MCF 10A (cell line): ENCODE data around the gene IAPP. TPM values are rescaled to one million over a fixed set of nuclear protein-coding genes. Genes with fewer than 3 reads are reported as not detected.
"Not testable (repeated sequence)": the region's sequence is repeated elsewhere in the genome, so short reads cannot be mapped to it uniquely, and the experiment has no call there.

Source experiments
- BruUV-seq: library from RNA; stranded (reverse); fragments of 400-500 nt; replicated peaks from 2 replicates; lab custom pipeline; 2021; lab: Mats Ljungman, UMichigan
- CTCF ChIA-PET: fragments of 300-600 bp; sonication (Branson Sonifier 250); formaldehyde crosslinking; extraction: SDS; loops from one replicate; lab custom pipeline; 2021; ENCODE audit warnings: antibody characterized with exemption, inconsistent platforms; lab: Yijun Ruan, JAX
- POLR2A ChIA-PET: fragments of 300-600, 350-650 bp; sonication (Branson Sonifier 250); formaldehyde crosslinking; extraction: SDS; loops from one replicate; lab custom pipeline; 2020; ENCODE audit warnings: antibody characterized with exemption, inconsistent platforms; lab: Yijun Ruan, JAX
- DNase-seq: peaks from one replicate; pipeline ENCODE4 v3.0.0-alpha.2; 2018; ENCODE audit not compliant: unreplicated experiment
- H3K27ac Mint-ChIP-seq: one replicate; pipeline ENCODE4 v1.8.0; 2022; ENCODE audit warnings: mild to moderate bottlenecking, low read depth, mixed read lengths; ENCODE audit not compliant: unreplicated experiment
- H3K27me3 Mint-ChIP-seq: one replicate; pipeline ENCODE4 v1.8.0; 2022; ENCODE audit warnings: mixed read lengths; ENCODE audit not compliant: insufficient read depth, unreplicated experiment
- H3K36me3 Mint-ChIP-seq: one replicate; pipeline ENCODE4 v1.8.0; 2022; ENCODE audit warnings: mild to moderate bottlenecking, moderate library complexity, mixed read lengths; ENCODE audit not compliant: insufficient read depth, unreplicated experiment
- H3K4me1 Mint-ChIP-seq: one replicate; pipeline ENCODE4 v1.8.0; 2022; ENCODE audit warnings: mixed read lengths; ENCODE audit not compliant: insufficient read depth, unreplicated experiment
- H3K4me3 Mint-ChIP-seq: one replicate; pipeline ENCODE4 v1.8.0; 2022; ENCODE audit warnings: mild to moderate bottlenecking, moderate library complexity, mixed read lengths; ENCODE audit not compliant: unreplicated experiment
- H3K9me3 Mint-ChIP-seq: one replicate; pipeline ENCODE4 v1.8.0; 2022; ENCODE audit warnings: mixed read lengths; ENCODE audit not compliant: unreplicated experiment
- intact Hi-C: fragments of 100-400 bp; cut with micrococcal nuclease; formaldehyde crosslinking; loops from 2 replicates; pipeline ENCODE4 v1.14.1; 2022
- total RNA-seq: library from RNA; stranded (reverse); gene quantifications from 2 replicates; pipeline ENCODE4 v1.2.3, GENCODE V29; 2022
- TF ChIP-seq, protein P1 (sequence below): fragments of 200-600 bp; IDR thresholded peaks from one replicate; pipeline ENCODE4 v1.8.0; 2022; ENCODE audit warnings: antibody characterized with exemption, mild to moderate bottlenecking; ENCODE audit not compliant: unreplicated experiment

IAPP gene
- total RNA-seq, 1 experiment from 2014 or later = not detected

DNA sequence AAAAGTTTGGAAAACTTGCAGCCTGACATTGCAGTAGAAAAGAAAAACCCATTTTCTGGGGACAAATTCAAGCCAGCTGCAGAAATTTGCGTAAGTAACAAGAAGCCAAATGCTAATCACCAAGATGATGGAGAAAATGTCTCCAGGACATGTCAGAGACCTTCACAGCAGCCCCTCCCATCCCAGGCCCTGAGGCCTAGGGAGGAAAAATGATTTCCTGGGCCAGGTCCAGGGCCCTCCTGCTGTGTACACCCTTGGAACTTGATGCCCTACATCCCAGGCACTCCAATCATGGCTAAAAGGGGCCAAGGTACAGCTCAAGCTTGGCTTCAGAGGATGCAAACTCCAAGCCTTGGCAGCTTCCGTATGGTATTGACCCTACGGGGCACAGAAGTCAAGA is 14.5 kb downstream of the IAPP start:
- intact Hi-C loops = no loop called here
- H3K27me3 Mint-ChIP-seq = peaks cover 64% of the 10 kb centered on the region
- H3K4me1 Mint-ChIP-seq = no peaks in the 10 kb centered on the region
- no peak for DNase-seq
- H3K4me3 Mint-ChIP-seq = no peak overlapping the region
- TF ChIP-seq, protein P1, sequence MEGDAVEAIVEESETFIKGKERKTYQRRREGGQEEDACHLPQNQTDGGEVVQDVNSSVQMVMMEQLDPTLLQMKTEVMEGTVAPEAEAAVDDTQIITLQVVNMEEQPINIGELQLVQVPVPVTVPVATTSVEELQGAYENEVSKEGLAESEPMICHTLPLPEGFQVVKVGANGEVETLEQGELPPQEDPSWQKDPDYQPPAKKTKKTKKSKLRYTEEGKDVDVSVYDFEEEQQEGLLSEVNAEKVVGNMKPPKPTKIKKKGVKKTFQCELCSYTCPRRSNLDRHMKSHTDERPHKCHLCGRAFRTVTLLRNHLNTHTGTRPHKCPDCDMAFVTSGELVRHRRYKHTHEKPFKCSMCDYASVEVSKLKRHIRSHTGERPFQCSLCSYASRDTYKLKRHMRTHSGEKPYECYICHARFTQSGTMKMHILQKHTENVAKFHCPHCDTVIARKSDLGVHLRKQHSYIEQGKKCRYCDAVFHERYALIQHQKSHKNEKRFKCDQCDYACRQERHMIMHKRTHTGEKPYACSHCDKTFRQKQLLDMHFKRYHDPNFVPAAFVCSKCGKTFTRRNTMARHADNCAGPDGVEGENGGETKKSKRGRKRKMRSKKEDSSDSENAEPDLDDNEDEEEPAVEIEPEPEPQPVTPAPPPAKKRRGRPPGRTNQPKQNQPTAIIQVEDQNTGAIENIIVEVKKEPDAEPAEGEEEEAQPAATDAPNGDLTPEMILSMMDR = no peak
- H3K9me3 Mint-ChIP-seq = no peaks in the 10 kb centered on the region
- no peak overlapping the region for H3K27ac Mint-ChIP-seq
- no TSS peak for BruUV-seq
- H3K36me3 Mint-ChIP-seq = no peaks in the 10 kb centered on the region
- CTCF ChIA-PET = interaction anchor here (0.6 kb wide), 1 partner anchor 581 kb away, joined by 3 read pairs; no protein-coding TSS in a partner anchor
- POLR2A ChIA-PET = interaction anchor here (0.6 kb wide), 1 partner anchor 20 kb away, joined by 3 read pairs; no protein-coding TSS in a partner anchor

DNA sequence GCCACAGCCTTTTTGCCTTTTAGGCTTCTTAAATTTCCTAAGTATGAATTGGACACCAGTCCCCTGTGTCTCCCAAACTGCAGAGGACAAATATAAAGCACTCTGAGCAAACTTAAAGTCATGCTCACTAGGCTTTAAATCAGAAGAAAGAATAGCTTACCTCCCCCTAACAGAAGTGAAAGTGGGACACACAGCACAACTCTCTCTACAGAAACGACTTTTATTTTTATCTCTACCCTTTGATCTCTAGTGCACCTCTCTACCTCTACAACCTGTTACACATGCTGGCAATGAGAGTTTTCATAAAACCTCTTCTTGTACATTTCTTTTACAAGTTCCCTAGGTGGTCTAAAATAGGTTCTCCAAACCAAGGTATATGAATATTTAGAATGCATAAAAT is 19.7 kb downstream of the IAPP start:
- Mint-ChIP-seq H3K27me3 (peaks cover 43% of the 10 kb centered on the region), H3K4me3 (no peak overlapping the region), H3K36me3 (no peaks in the 10 kb centered on the region), H3K27ac (no peak overlapping the region), H3K4me1 (no peaks in the 10 kb centered on the region), H3K9me3 (no peaks in the 10 kb centered on the region)
- POLR2A ChIA-PET = no interaction called here
- intact Hi-C loops = no loop called here
- BruUV-seq = no TSS peak
- CTCF ChIA-PET = no interaction called here
- TF ChIP-seq, protein P1 = no peak
- no peak for DNase-seq

DNA sequence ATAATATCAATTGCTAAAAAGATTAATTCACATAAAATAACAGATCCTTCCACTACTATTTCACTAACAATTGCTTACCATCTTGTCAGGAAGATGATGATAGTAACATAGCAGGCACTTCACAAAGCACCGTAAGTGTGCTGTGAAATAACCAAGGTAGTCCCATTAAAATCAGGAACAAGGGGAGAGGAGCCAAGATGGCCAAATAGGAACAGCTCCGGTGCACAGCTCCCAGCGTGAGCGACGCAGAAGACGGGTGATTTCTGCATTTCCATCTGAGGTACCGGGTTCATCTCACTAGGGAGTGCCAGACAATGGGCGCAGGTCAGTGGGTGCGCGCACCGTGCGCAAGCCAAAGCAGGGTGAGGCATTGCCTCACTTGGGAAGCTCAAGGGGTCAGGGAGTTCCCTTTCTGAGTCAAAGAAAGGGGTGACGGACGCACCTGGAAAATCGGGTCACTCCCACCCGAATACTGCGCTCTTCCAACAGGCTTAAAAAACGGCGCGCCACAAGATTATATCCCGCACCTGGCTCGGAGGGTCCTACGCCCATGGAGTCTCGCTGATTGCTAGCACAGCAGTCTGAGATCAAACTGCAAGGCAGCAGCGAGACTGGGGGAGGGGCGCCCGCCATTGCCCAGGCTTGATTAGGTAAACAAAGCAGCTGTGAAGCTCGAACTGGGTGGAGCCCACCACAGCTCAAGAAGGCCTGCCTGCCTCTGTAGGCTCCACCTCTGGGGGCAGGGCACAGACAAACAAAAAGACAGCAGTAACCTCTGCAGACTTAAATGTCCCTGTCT is 22.3 kb downstream of the IAPP start:
- BruUV-seq, H3K9me3 Mint-ChIP-seq, DNase-seq, intact Hi-C loops, H3K36me3 Mint-ChIP-seq, H3K27ac Mint-ChIP-seq, H3K4me1 Mint-ChIP-seq, POLR2A ChIA-PET, H3K4me3 Mint-ChIP-seq: not testable (repeated sequence)
- CTCF ChIA-PET = interaction anchor here (0.6 kb wide), 2 partner anchors 25 to 706 kb away, joined by 3 read pairs; no protein-coding TSS in a partner anchor
- H3K27me3 Mint-ChIP-seq = peaks cover 43% of the 10 kb centered on the region

DNA sequence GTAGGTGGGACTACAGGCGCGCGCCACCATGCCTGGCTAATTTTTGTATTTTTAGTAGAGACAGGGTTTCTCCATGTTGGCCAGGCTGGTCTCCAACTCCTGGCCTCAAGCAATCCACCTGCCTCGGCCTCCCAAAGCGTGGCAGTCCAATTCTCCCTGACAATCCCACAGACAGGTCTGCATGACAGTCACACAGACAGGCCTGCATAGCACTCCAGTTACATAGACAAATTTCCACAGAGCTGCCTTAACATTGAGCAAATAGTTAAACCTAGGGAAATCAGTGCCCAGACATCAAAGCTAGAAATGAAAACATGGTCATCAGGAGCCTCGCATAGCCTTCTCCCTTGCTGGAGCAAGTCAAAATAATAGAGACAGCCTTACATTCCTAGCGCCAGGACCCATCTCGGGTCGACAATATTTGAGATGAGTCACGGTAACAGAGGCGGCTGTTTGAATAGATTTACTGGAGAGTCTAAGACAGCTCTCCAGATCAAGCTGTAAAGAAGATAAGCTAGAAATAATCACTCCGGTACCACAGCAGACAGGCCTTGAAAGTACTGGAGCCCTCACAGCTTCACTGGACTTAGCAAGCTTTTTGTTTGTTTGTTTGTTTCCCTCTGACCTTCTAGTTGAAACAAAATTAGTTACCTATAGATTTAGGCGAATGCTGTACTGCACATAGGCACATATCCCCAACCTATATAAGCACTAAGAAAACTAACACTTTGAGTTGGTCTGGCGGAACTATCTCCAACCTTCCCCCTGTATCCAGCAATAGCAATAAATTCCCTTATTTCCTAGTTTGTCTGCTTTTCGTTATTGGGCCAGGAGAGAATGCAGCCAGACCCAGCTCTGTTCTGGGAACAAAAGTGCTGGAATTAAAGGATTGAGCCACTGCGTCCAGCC is 40.9 kb downstream of the IAPP start:
- H3K9me3 Mint-ChIP-seq = no peaks in the 10 kb centered on the region
- DNase-seq = no peak
- no TSS peak for BruUV-seq
- no peak overlapping the region for H3K4me3 Mint-ChIP-seq
- POLR2A ChIA-PET = no interaction called here
- peaks cover 74% of the 10 kb centered on the region for H3K27me3 Mint-ChIP-seq
- H3K4me1 Mint-ChIP-seq = no peaks in the 10 kb centered on the region
- H3K36me3 Mint-ChIP-seq = no peaks in the 10 kb centered on the region
- intact Hi-C loops = loop anchor here (10.0 kb wide), 1 partner anchor 49 kb away; no protein-coding TSS in a partner anchor
- CTCF ChIA-PET = interaction anchor here (0.6 kb wide), 1 partner anchor 1422 kb away, joined by 3 read pairs; no protein-coding TSS in a partner anchor
- TF ChIP-seq, protein P1 = no peak
- no peak overlapping the region for H3K27ac Mint-ChIP-seq
